HepG2 (cell line): ENCODE results near the gene FUT8. TPM values are rescaled to one million over a fixed set of nuclear protein-coding genes. Genes with fewer than 3 reads are reported as not detected.

ENCODE experiments used
- ATAC-seq: fragments of 200-7000 bp; cut with Tn5 transposase; 3 replicates; pipeline ENCODE4 v1.9.1; 2020; ENCODE audit warnings: mild to moderate bottlenecking, moderate library complexity
- BruUV-seq: library from RNA; stranded (reverse); fragments of 400-500 nt; replicated peaks from 2 replicates; lab custom pipeline; 2021; lab: Mats Ljungman, UMichigan
- CTCF ChIA-PET: fragments of 300-600 bp; formaldehyde crosslinking; extraction: SDS; loops from one replicate; lab custom pipeline; 2021; ENCODE audit warnings: low total read pairs, inconsistent platforms, low intra/inter-chr PET ratio; lab: Yijun Ruan, JAX
- POLR2A ChIA-PET: fragments of 350-600 bp; sonication (Branson Sonifier 250); formaldehyde crosslinking; loops from one replicate; lab custom pipeline; 2020; ENCODE audit warnings: antibody characterized with exemption, inconsistent platforms; lab: Yijun Ruan, JAX
- DNase-seq: peaks from one replicate; pipeline ENCODE4 v3.0.0-alpha.2; 2015; ENCODE audit warnings: low spot score
- FAIRE-seq: peaks from 3 replicates; lab custom pipeline; 2011; peaks lifted over from hg19 to GRCh38; lab: Jason Lieb, UNC
- H2AFZ ChIP-seq: one replicate; pipeline ENCODE4 v1.6.1; 2011; ENCODE audit warnings: low read length, inconsistent platforms
- H3K27ac ChIP-seq: fragments of 300-600 bp; 3 replicates; pipeline ENCODE4 v1.8.0; 2011; ENCODE audit warnings: mixed run types, mild to moderate bottlenecking, mixed read lengths, low read length, inconsistent platforms; ENCODE audit not compliant: insufficient read depth; ENCODE audit errors: extremely low read length
- H3K27me3 ChIP-seq, 2 experiments: fragments of 200-600 bp in 1 of 2; 2 replicates in 1 of 2; 3 replicates in 1 of 2; pipeline versions ENCODE4 v1.6.0 to v1.8.0; 2011; ENCODE audit warnings: low read length in 2 of 2, mild to moderate bottlenecking in 2 of 2, moderate library complexity in 2 of 2, inconsistent platforms in 1 of 2; ENCODE audit not compliant: insufficient read depth in 2 of 2, control insufficient read depth in 1 of 2
- H3K36me3 ChIP-seq, 2 experiments: fragments of 200-600 bp in 1 of 2; replicated peaks in 1 of 2; 2 replicates in 1 of 2; 3 replicates in 1 of 2; pipeline versions ENCODE4 v1.5.1 to v1.8.0; 2011; ENCODE audit warnings: low read length in 2 of 2, inconsistent platforms in 1 of 2; ENCODE audit not compliant: insufficient read depth in 2 of 2, control insufficient read depth in 1 of 2
- H3K4me1 ChIP-seq: 2 replicates; pipeline ENCODE4 v1.5.1; 2012; ENCODE audit warnings: low read length, inconsistent platforms; ENCODE audit not compliant: insufficient read depth
- H3K4me2 ChIP-seq: 2 replicates; pipeline ENCODE4 v1.6.0; 2011; ENCODE audit warnings: low read depth, low read length, inconsistent platforms
- H3K4me3 ChIP-seq, 3 experiments: fragments of 200-600 bp in 1 of 3; sonication (generic), shearing (Covaris generic) in 1 of 3; replicated peaks in 1 of 3; 2 replicates each; pipeline ENCODE4 v1.5.1; 2011 to 2016; ENCODE audit warnings: low read length in 3 of 3, inconsistent platforms in 2 of 3, low read depth in 2 of 3, mild to moderate bottlenecking in 2 of 3, control low read depth in 1 of 3, mixed read lengths in 1 of 3; ENCODE audit not compliant: insufficient read depth in 1 of 3
- H3K79me2 ChIP-seq: one replicate; pipeline ENCODE4 v1.6.1; 2011; ENCODE audit warnings: low read length, inconsistent platforms; ENCODE audit not compliant: insufficient read depth
- H3K9ac ChIP-seq: 2 replicates; pipeline ENCODE4 v1.6.0; 2011; ENCODE audit warnings: mild to moderate bottlenecking, low read depth, low read length, inconsistent platforms; ENCODE audit not compliant: insufficient read depth
- H3K9me3 ChIP-seq: 2 replicates; pipeline ENCODE4 v1.5.1; 2012; ENCODE audit warnings: mild to moderate bottlenecking, low read length
- H4K20me1 ChIP-seq: 2 replicates; pipeline ENCODE4 v1.6.0; 2011; ENCODE audit warnings: inconsistent platforms, mild to moderate bottlenecking, low read length, moderate library complexity; ENCODE audit not compliant: insufficient read depth
- CBX1 ChIP-seq: IDR thresholded peaks from one replicate; pipeline ENCODE4 v1.6.1; 2016; ENCODE audit warnings: antibody characterized with exemption, low read depth
- ONECUT2 ChIP-seq: sonication (generic); formaldehyde crosslinking; IDR thresholded peaks from 2 replicates; pipeline ENCODE4 v1.4.0; 2020; ENCODE audit warnings: missing genetic modification reagents
- PATZ1 ChIP-seq: sonication (generic); formaldehyde crosslinking; IDR thresholded peaks from 2 replicates; pipeline ENCODE4 v1.4.0; 2020; ENCODE audit warnings: missing genetic modification reagents
- PRPF4 ChIP-seq: fragments of 200-400 bp; formaldehyde crosslinking; IDR thresholded peaks from 2 replicates; pipeline ENCODE4 v1.6.1; 2016; ENCODE audit warnings: low read length, low read depth; ENCODE audit not compliant: poor library complexity, severe bottlenecking
- SAFB2 ChIP-seq: sonication (generic); formaldehyde crosslinking; IDR thresholded peaks from 2 replicates; pipeline ENCODE4 v1.5.1; 2020; ENCODE audit warnings: missing genetic modification reagents, low read depth, mild to moderate bottlenecking, borderline replicate concordance
- U2AF2 ChIP-seq: fragments of 200-400 bp; formaldehyde crosslinking; IDR thresholded peaks from 2 replicates; pipeline ENCODE4 v1.6.1; 2017; ENCODE audit warnings: low read depth, mild to moderate bottlenecking, low read length
- ZNF383 ChIP-seq: sonication (generic); formaldehyde crosslinking; IDR thresholded peaks from 2 replicates; pipeline ENCODE4 v1.4.0; 2020; ENCODE audit warnings: missing genetic modification reagents, mild to moderate bottlenecking, borderline replicate concordance
- ZNF713 ChIP-seq: sonication (generic); formaldehyde crosslinking; IDR thresholded peaks from 2 replicates; pipeline ENCODE4 v1.4.0; 2020; ENCODE audit warnings: mild to moderate bottlenecking, missing genetic modification reagents
- ZNF747 ChIP-seq: sonication (generic); formaldehyde crosslinking; IDR thresholded peaks from 2 replicates; pipeline ENCODE4 v1.8.1; 2023; ENCODE audit warnings: missing genetic modification reagents, mild to moderate bottlenecking, borderline replicate concordance
- WGBS: methylation state at CpG from one replicate; pipeline ENCODE4 v1.1.6; 2017; ENCODE audit warnings: low lambda C conversion rate; 5-methylcytosine and 5-hydroxymethylcytosine counted together
- in situ Hi-C: cut with HindIII; loops from 2 replicates; pipeline ENCODE4 v1.10.0; 2017; ENCODE audit warnings: low pct_unique_long_range_greater_than_20kb; ENCODE audit not compliant: extremely low pct_ligation_motif_present
- intact Hi-C: fragments of 100-400 bp; cut with micrococcal nuclease; formaldehyde crosslinking; loops from one replicate; pipeline ENCODE4 v1.10.0; 2022; ENCODE audit not compliant: unreplicated experiment
- polyA plus RNA-seq, 8 experiments: library from polyadenylated mRNA; depleted of rRNA in 3 of 8; stranded (reverse) in 7 of 8; unstranded in 1 of 8; fragments of >200 nt; fragmentation: Illumina TruSeq in 4 of 8; extraction: Trizol in 4 of 8; gene quantifications; 2 replicates each; pipeline versions ENCODE4 v1.2.1 to v1.2.3, GENCODE V29; 2011 to 2016; ENCODE audit warnings: low read depth in 4 of 8, missing spikeins in 1 of 8, mixed read lengths in 1 of 8; ENCODE audit not compliant: insufficient read depth in 1 of 8
- total RNA-seq, 5 experiments: library from RNA; depleted of rRNA; stranded (reverse); fragments of >200 nt; fragmentation: Illumina TruSeq; extraction: Trizol; gene quantifications; 2 replicates each; pipeline ENCODE4 v1.2.3, GENCODE V29; 2016; ENCODE audit warnings: low read depth in 1 of 5
- TF ChIP-seq, protein P1 (sequence below): sonication (generic); formaldehyde crosslinking; IDR thresholded peaks from 2 replicates; pipeline ENCODE4 v1.8.0; 2023; ENCODE audit warnings: mild to moderate bottlenecking, missing genetic modification reagents
- TF ChIP-seq, protein P2 (sequence below): fragments of 450-650 bp; IDR thresholded peaks from 2 replicates; pipeline ENCODE4 v1.6.1; 2017; ENCODE audit warnings: mild to moderate bottlenecking
- TF ChIP-seq, protein P3 (sequence below): sonication (generic); formaldehyde crosslinking; IDR thresholded peaks from 2 replicates; pipeline ENCODE4 v1.8.1; 2022; ENCODE audit warnings: mild to moderate bottlenecking, missing genetic modification reagents
- TF ChIP-seq, protein P4 (sequence below): sonication (generic); formaldehyde crosslinking; conservative IDR thresholded peaks from 2 replicates; pipeline ENCODE4 v1.4.0; 2020; ENCODE audit warnings: missing genetic modification reagents

The FUT8 gene
- total and polyA plus RNA-seq, 2 of the 13 experiments (the other 11 are each of a cell fraction or from before 2014, with no cell fraction given): 9.3 to 17.5 TPM

DNA sequence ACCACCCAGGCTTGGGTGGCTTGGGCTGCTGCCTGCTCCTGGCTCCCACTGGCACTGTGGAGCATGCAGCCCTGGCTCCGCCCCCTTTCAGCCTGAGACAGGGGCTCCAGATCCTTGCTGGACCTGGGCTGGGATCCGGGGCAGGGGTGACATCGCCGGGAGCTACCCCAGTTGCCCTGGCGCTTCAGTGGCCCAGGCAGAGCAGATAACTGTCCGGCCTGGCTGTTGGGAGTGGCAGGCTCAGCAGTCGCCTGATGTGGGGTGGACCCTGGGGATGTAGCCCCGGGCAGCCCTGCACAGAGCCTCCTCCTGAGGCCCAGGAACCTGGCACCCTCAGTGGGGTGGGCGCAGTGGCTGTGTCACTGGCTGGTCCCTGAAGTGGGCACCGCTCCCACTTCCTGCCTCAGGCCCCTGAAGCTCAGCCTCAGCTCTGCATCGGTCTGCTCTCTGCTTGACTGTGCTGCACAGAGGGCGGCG lies 57.9 kb downstream of the FUT8 start:
- BruUV-seq: no TSS peak
- Histone ChIP-seq H3K4me2 (no peak overlapping the region), H3K9ac (no peak overlapping the region), H3K36me3 (no peaks in the 10 kb centered on the region), H3K27me3 (no peaks in the 10 kb centered on the region), H3K4me3 (no peak overlapping the region), H3K27ac (no peak overlapping the region), H3K9me3 (no peaks in the 10 kb centered on the region), H3K4me1 (peaks cover 14% of the 10 kb centered on the region), H2AFZ (no peak overlapping the region), H3K79me2 (no peaks in the 10 kb centered on the region), H4K20me1 (no peaks in the 10 kb centered on the region)
- intact Hi-C loops: no loop called here
- POLR2A ChIA-PET: no interaction called here
- ATAC-seq (no peak; the same call in 1 of the 3 replicates), DNase-seq (no peak), FAIRE-seq (no peak)
- CTCF ChIA-PET: no interaction called here
- 92% methylated on average over 2 of the region's 13 CpGs for WGBS
- in situ Hi-C loops: no loop called here
- TF ChIP-seq, protein P1, sequence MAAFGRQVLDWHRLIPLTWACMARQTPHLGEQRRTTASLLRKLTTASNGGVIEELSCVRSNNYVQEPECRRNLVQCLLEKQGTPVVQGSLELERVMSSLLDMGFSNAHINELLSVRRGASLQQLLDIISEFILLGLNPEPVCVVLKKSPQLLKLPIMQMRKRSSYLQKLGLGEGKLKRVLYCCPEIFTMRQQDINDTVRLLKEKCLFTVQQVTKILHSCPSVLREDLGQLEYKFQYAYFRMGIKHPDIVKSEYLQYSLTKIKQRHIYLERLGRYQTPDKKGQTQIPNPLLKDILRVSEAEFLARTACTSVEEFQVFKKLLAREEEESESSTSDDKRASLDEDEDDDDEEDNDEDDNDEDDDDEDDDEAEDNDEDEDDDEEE (CRISPR knock-in tag): no peak
- no peak for TF ChIP-seq SAFB2 (CRISPR knock-in tag)
- TF ChIP-seq, protein P2, sequence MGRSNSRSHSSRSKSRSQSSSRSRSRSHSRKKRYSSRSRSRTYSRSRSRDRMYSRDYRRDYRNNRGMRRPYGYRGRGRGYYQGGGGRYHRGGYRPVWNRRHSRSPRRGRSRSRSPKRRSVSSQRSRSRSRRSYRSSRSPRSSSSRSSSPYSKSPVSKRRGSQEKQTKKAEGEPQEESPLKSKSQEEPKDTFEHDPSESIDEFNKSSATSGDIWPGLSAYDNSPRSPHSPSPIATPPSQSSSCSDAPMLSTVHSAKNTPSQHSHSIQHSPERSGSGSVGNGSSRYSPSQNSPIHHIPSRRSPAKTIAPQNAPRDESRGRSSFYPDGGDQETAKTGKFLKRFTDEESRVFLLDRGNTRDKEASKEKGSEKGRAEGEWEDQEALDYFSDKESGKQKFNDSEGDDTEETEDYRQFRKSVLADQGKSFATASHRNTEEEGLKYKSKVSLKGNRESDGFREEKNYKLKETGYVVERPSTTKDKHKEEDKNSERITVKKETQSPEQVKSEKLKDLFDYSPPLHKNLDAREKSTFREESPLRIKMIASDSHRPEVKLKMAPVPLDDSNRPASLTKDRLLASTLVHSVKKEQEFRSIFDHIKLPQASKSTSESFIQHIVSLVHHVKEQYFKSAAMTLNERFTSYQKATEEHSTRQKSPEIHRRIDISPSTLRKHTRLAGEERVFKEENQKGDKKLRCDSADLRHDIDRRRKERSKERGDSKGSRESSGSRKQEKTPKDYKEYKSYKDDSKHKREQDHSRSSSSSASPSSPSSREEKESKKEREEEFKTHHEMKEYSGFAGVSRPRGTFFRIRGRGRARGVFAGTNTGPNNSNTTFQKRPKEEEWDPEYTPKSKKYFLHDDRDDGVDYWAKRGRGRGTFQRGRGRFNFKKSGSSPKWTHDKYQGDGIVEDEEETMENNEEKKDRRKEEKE: no peak
- TF ChIP-seq PRPF4: no peak
- no peak for TF ChIP-seq ZNF383 (CRISPR knock-in tag)
- TF ChIP-seq ZNF713 (CRISPR knock-in tag): no peak
- TF ChIP-seq CBX1: no peak
- TF ChIP-seq, protein P3, sequence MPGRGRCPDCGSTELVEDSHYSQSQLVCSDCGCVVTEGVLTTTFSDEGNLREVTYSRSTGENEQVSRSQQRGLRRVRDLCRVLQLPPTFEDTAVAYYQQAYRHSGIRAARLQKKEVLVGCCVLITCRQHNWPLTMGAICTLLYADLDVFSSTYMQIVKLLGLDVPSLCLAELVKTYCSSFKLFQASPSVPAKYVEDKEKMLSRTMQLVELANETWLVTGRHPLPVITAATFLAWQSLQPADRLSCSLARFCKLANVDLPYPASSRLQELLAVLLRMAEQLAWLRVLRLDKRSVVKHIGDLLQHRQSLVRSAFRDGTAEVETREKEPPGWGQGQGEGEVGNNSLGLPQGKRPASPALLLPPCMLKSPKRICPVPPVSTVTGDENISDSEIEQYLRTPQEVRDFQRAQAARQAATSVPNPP (CRISPR knock-in tag): no peak
- no peak for TF ChIP-seq PATZ1 (CRISPR knock-in tag)
- TF ChIP-seq ONECUT2: no peak
- TF ChIP-seq, protein P4, sequence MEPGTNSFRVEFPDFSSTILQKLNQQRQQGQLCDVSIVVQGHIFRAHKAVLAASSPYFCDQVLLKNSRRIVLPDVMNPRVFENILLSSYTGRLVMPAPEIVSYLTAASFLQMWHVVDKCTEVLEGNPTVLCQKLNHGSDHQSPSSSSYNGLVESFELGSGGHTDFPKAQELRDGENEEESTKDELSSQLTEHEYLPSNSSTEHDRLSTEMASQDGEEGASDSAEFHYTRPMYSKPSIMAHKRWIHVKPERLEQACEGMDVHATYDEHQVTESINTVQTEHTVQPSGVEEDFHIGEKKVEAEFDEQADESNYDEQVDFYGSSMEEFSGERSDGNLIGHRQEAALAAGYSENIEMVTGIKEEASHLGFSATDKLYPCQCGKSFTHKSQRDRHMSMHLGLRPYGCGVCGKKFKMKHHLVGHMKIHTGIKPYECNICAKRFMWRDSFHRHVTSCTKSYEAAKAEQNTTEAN (CRISPR knock-in tag): no peak
- no peak for TF ChIP-seq ZNF747 (CRISPR knock-in tag)
- TF ChIP-seq U2AF2: no peak
